Pulmonary artery endothelial cell (primary cell): Measurements from ENCODE around the gene AURKA. TPM values are rescaled to one million over a fixed set of nuclear protein-coding genes. Genes with fewer than 3 reads are reported as not detected.

Experiments used
- total RNA-seq: library from RNA; depleted of rRNA; stranded (reverse); fragments of >200 nt; gene quantifications from 2 replicates; pipeline ENCODE4 v1.2.3, GENCODE V29; 2014

Gene AURKA
- total RNA-seq, 1 donor from 2014 or later, result 32.9 TPM

Other genes starting within 250 kb of the AURKA start
- not detected in 2 replicates for gene MC3R, start 143.5 kb downstream of the AURKA start, total RNA-seq
- gene FAM210B, start 33.2 kb downstream of the AURKA start, total RNA-seq, result 51.9 and 56.0 TPM in 2 replicates
- 29.7 and 39.7 TPM in 2 replicates for gene CSTF1, start 430 bp upstream of the AURKA start, total RNA-seq
- gene CASS4, start 20.0 kb upstream of the AURKA start, total RNA-seq, result 0.07 TPM in 1 of 2 replicates, not detected in the other
- gene RTF2, start 76.4 kb upstream of the AURKA start, total RNA-seq, result 101 and 106 TPM in 2 replicates
- not detected in 2 replicates for gene FAM209A, start 132.5 kb upstream of the AURKA start, total RNA-seq
- not detected in 2 replicates for gene FAM209B, start 141.0 kb upstream of the AURKA start, total RNA-seq
- not detected in 2 replicates for gene TFAP2C, start 237.1 kb upstream of the AURKA start, total RNA-seq